Measurements from ENCODE around the gene PAGE1.

Gene PAGE1

DNA sequence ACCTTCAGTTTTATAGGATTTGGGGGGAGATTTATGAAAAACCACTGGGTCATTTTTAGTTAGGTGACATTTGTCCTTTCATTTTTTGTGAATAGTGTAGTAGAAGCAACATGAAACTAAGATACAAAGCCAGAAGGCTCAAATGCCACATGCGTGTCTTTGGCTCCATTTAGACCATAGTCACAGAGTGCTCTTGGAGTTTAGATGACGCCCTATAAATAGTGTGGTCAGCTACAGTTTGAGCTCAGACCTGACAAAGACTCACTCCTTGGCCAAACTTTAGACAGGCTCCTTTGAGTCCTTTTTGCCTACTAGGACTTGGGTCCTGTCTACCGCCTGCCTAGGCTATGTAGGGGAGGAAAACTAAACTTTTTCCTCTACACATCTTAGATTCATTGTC is 16.8 kb upstream of the PAGE1 start:
- in situ Hi-C loops (cut with HindIII; ENCODE audit: low sequenced_read_pairs) = no loop called here
- no peak for DNase-seq (ENCODE audit: low read depth)
- TF ChIP-seq, protein P1, sequence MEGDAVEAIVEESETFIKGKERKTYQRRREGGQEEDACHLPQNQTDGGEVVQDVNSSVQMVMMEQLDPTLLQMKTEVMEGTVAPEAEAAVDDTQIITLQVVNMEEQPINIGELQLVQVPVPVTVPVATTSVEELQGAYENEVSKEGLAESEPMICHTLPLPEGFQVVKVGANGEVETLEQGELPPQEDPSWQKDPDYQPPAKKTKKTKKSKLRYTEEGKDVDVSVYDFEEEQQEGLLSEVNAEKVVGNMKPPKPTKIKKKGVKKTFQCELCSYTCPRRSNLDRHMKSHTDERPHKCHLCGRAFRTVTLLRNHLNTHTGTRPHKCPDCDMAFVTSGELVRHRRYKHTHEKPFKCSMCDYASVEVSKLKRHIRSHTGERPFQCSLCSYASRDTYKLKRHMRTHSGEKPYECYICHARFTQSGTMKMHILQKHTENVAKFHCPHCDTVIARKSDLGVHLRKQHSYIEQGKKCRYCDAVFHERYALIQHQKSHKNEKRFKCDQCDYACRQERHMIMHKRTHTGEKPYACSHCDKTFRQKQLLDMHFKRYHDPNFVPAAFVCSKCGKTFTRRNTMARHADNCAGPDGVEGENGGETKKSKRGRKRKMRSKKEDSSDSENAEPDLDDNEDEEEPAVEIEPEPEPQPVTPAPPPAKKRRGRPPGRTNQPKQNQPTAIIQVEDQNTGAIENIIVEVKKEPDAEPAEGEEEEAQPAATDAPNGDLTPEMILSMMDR (IDR thresholded peaks at IDR 0.05; ENCODE audit: low read depth, low read length, missing control alignments) = no peak

DNA sequence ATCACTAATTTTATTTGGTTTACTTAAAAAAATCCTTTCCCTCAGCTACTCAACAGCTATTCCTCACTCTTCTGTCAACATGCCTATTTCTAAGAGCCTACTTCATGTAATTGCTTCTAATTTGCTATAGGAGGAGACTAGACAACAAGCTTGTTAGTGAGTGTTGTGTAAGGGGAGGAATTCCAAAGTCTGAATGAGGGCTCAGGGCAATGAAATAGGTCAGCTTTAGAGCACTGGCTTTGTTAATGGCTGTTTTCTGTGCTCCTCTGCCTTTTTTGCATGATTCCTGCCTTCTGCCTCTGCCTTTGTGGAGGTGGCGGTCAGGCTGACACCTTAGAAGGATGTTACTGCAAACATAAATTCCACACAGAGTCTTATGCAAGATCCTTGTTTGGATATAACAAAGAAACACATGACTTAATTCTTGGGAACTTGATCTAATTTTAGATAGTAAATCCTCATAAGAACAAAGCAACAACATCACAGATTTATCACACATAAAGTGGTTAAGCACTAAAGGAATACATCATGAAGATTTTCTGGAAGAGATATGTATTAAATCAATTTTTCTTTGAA is 15.0 kb upstream of the PAGE1 start:
- in situ Hi-C loops (cut with HindIII; ENCODE audit: low sequenced_read_pairs) = no loop called here
- TF ChIP-seq, protein P1 (IDR thresholded peaks at IDR 0.05; ENCODE audit: low read depth, low read length, missing control alignments) = no peak
- H3K4me3 ChIP-seq (ENCODE audit: low read depth, low read length) = no peak overlapping the region
- no peak for DNase-seq (ENCODE audit: low read depth)

More for the DNA sequence above, 16.8 kb upstream of the PAGE1 start:
- H3K4me3 ChIP-seq (ENCODE audit: low read depth, low read length) = no peak overlapping the region

DNA sequence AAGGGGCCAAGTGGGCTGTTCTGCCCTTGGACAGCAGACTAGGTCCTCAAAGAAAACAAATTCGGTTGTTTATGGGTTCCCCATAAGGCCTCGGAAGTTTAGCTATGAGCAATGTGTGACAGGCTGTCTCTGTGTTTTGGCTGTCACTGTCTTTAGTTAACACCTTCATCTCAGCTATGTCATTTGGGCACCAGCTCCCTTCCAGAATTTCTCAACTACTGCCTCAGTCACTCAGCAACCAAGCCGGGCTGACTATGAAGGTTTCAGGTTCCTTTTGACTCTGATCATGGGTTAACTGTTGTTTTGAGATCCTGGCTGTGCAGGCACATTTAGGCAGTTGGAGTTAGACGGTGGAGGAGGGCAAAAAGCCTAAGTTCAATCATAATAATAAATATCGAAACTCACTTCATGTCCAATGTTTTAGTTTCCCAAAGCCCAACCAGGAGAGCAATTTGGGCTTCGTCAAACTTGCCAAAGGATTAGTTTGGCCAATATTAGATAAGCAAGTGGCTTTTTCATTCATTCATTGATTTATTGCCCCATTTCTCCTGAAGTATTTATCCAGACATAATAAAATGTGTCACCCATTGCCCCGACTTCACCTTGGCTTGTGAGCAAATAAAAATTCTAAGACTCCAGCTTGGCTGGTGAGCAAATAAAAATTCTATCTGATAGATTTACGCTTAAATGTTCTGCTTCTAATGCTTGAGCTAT is 9.1 kb upstream of the PAGE1 start:
- no peak overlapping the region for H3K4me3 ChIP-seq (ENCODE audit: low read depth, low read length)
- in situ Hi-C loops (cut with HindIII; ENCODE audit: low sequenced_read_pairs) = no loop called here
- DNase-seq (ENCODE audit: low read depth) = no peak
- TF ChIP-seq, protein P1 (IDR thresholded peaks at IDR 0.05; ENCODE audit: low read depth, low read length, missing control alignments) = no peak

DNA sequence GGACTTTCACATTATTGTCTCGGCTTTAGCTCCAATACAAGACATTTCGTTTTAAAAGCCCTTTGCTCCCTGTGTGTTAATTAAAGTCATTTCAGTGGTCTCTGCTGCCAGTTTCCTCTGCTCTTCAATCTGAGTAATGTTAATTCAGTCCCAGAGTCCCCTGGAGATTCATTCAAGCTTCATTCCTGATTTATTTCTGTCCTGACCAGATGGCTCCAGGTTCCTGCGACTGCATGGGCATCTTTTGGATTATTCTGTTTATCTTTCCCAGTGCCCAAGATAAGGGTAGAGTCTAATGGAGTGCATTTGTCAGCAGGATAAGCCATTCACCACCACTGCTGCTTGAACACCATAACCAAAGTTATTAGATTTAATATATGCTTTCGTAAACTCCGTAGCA is 6.1 kb upstream of the PAGE1 start:
- DNase-seq (ENCODE audit: low read depth) = no peak
- in situ Hi-C loops (cut with HindIII; ENCODE audit: low sequenced_read_pairs) = no loop called here
- TF ChIP-seq, protein P1 (IDR thresholded peaks at IDR 0.05; ENCODE audit: low read depth, low read length, missing control alignments) = no peak
- no peak overlapping the region for H3K4me3 ChIP-seq (ENCODE audit: low read depth, low read length)

DNA sequence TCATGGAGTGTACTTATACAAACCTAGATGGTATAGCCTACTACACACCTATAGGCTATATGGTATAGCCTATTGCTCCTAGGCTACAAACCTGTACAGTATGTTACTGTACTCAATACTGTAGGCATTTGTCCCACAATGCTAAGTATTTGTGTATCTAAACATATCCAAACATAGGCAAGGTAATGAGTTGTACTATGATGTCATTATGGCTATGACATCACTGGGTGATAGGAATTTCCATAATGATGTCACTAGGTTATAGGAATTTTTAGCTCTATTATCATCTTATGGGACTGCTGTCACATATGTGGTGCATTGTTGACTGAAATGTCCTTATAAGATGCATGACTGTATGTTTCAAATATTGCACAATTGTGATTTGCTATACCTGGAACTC is 5.5 kb upstream of the PAGE1 start:
- no peak overlapping the region for H3K4me3 ChIP-seq (ENCODE audit: low read depth, low read length)
- no peak for DNase-seq (ENCODE audit: low read depth)
- TF ChIP-seq, protein P1 (IDR thresholded peaks at IDR 0.05; ENCODE audit: low read depth, low read length, missing control alignments) = no peak
- in situ Hi-C loops (cut with HindIII; ENCODE audit: low sequenced_read_pairs) = no loop called here

DNA sequence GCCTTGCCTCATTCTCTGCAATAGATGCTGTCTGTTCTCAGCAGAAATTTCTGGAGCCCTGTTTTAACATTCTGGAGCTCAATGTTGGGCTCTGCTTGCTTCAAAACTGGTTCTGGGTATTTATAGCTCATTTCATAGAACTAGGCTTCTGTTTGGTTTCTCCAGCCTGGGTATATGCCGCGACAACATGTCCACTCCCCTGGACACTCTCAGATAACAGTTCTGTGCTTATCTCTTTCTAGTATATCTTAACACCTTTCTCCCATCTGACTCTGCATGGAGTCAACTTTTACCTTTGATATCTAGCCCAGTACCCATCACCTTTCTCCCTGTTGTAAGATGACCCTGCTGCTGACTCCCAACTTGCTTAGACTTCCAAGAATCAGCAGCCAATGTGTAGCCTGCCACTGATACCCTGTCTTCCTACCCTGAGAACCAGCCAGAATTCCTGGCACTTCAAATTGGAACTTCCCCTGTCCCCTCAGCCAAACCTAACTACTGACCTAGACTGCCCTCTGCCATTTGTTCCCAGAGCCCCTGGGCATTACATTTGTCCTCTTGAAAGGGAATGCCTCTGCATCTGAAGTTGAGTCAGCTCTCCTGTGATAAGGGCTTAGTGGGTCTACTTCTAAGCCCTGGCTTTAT is 20.6 kb downstream of the PAGE1 start:
- TF ChIP-seq, protein P1 (IDR thresholded peaks at IDR 0.05; ENCODE audit: low read depth, low read length, missing control alignments) = no peak
- DNase-seq (ENCODE audit: low read depth) = no peak
- no peak overlapping the region for H3K4me3 ChIP-seq (ENCODE audit: low read depth, low read length)
- in situ Hi-C loops (cut with HindIII; ENCODE audit: low sequenced_read_pairs) = no loop called here
